ENCODE measurements around the gene PRR16.

GRCh38 chr5:120564013-120564412 lies 99.9 kb downstream of the PRR16 start:
- TF ChIP-seq RARB (CRISPR knock-in tag; IDR thresholded peaks at IDR 0.05) (no peak), POLR2A (IDR thresholded peaks at IDR 0.05; ENCODE audit: low read length) (no peak), JUNB (IDR thresholded peaks at IDR 0.05) (no peak), NFE2L2 (conservative IDR thresholded peaks at IDR 0.05; ENCODE audit: low read length) (no peak), CTCF (IDR thresholded peaks at IDR 0.05) (no peak), HMGXB4 (CRISPR knock-in tag; IDR thresholded peaks at IDR 0.05; ENCODE audit: borderline replicate concordance) (no peak), CEBPB (IDR thresholded peaks at IDR 0.05) (no peak), HDAC2 (IDR thresholded peaks at IDR 0.05) (no peak), MAZ (IDR thresholded peaks at IDR 0.05; ENCODE audit: borderline replicate concordance, low read depth, low read length) (no peak)
